Neural cell (in vitro differentiated cells): ENCODE data around the gene TOR1A.

Experiments
- EP300 ChIP-seq: fragments of 450-650 bp; conservative IDR thresholded peaks from 2 replicates; pipeline ENCODE4 v1.6.1; 2014; ENCODE audit warnings: antibody characterized with exemption, mild to moderate bottlenecking, moderate library complexity; ENCODE audit not compliant: poor library complexity, severe bottlenecking
- EZH2 ChIP-seq: fragments of 200-600, 300-800 bp; shearing (Covaris generic), sonication (generic); IDR thresholded peaks from 2 replicates; pipeline ENCODE4 v1.6.1; 2014; ENCODE audit warnings: antibody characterized with exemption, low read length, borderline replicate concordance, mild to moderate bottlenecking; ENCODE audit not compliant: insufficient read depth, poor library complexity, severe bottlenecking
- MXI1 ChIP-seq: fragments of 450-650 bp; conservative IDR thresholded peaks from 2 replicates; pipeline ENCODE4 v1.6.1; 2014; ENCODE audit warnings: antibody characterized with exemption, mild to moderate bottlenecking; ENCODE audit not compliant: poor library complexity, severe bottlenecking
- POLR2AphosphoS5 ChIP-seq: IDR thresholded peaks from 2 replicates; pipeline ENCODE4 v1.6.1; 2012
- REST ChIP-seq: IDR thresholded peaks from 2 replicates; pipeline ENCODE4 v1.6.1; 2012; ENCODE audit warnings: borderline replicate concordance
- TAF1 ChIP-seq: IDR thresholded peaks from 2 replicates; pipeline ENCODE4 v1.6.1; 2012; ENCODE audit warnings: low read depth
- TF ChIP-seq, protein P1 (sequence below): fragments of 450-650 bp; IDR thresholded peaks from 2 replicates; pipeline ENCODE4 v1.5.1; 2014; ENCODE audit warnings: antibody characterized with exemption, mild to moderate bottlenecking, moderate library complexity; ENCODE audit not compliant: poor library complexity, severe bottlenecking

GRCh38 chr9:129848712-129849441 is 24.9 kb upstream of the TOR1A start:
- TF ChIP-seq REST (no peak), MXI1 (no peak), POLR2AphosphoS5 (no peak), EZH2 (no peak), EP300 (no peak), TAF1 (no peak)
- TF ChIP-seq, protein P1, sequence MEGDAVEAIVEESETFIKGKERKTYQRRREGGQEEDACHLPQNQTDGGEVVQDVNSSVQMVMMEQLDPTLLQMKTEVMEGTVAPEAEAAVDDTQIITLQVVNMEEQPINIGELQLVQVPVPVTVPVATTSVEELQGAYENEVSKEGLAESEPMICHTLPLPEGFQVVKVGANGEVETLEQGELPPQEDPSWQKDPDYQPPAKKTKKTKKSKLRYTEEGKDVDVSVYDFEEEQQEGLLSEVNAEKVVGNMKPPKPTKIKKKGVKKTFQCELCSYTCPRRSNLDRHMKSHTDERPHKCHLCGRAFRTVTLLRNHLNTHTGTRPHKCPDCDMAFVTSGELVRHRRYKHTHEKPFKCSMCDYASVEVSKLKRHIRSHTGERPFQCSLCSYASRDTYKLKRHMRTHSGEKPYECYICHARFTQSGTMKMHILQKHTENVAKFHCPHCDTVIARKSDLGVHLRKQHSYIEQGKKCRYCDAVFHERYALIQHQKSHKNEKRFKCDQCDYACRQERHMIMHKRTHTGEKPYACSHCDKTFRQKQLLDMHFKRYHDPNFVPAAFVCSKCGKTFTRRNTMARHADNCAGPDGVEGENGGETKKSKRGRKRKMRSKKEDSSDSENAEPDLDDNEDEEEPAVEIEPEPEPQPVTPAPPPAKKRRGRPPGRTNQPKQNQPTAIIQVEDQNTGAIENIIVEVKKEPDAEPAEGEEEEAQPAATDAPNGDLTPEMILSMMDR = no peak
